MM.1S (cell line): ENCODE measurements around the gene NRXN3.

Experiments used
- DNase-seq: peaks from one replicate; pipeline ENCODE4 v3.0.0-alpha.2; 2015
- H2AFZ ChIP-seq: fragments of 300-600 bp; sonication (generic); 2 replicates; pipeline ENCODE4 v1.6.0; 2016; ENCODE audit warnings: antibody characterized with exemption, low read length
- H3F3A ChIP-seq: fragments of 300-600 bp; sonication (generic); 2 replicates; pipeline ENCODE4 v1.6.1; 2016; ENCODE audit warnings: mild to moderate bottlenecking, antibody characterized with exemption, low read length, moderate library complexity, mixed read lengths; ENCODE audit not compliant: insufficient read depth
- H3K27ac ChIP-seq: fragments of 300-600 bp; sonication (generic); 2 replicates; pipeline ENCODE4 v1.5.1; 2016; ENCODE audit warnings: mild to moderate bottlenecking, low read length
- H3K27me3 ChIP-seq: fragments of 300-600 bp; sonication (generic); replicated peaks from 2 replicates; pipeline ENCODE4 v1.6.0; 2016; ENCODE audit warnings: low read length; ENCODE audit not compliant: insufficient read depth
- H3K36me3 ChIP-seq: fragments of 300-600 bp; sonication (generic); replicated peaks from 2 replicates; pipeline ENCODE4 v1.6.1; 2016; ENCODE audit warnings: mild to moderate bottlenecking, low read length, mixed read lengths; ENCODE audit not compliant: insufficient read depth
- H3K4me1 ChIP-seq: fragments of 300-600 bp; sonication (generic); 2 replicates; pipeline ENCODE4 v1.6.1; 2016; ENCODE audit warnings: low read length, mixed read lengths
- H3K4me2 ChIP-seq: fragments of 300-600 bp; sonication (generic); 2 replicates; pipeline ENCODE4 v1.6.0; 2016; ENCODE audit warnings: low read depth, low read length
- H3K4me3 ChIP-seq: fragments of 300-600 bp; sonication (generic); 2 replicates; pipeline ENCODE4 v1.5.1; 2016; ENCODE audit warnings: low read length, mixed read lengths
- H3K79me2 ChIP-seq: fragments of 300-600 bp; sonication (generic); 2 replicates; pipeline ENCODE4 v1.6.1; 2016; ENCODE audit warnings: mixed run types, low read length, mixed read lengths
- H3K9ac ChIP-seq: fragments of 300-600 bp; sonication (generic); 2 replicates; pipeline ENCODE4 v1.6.1; 2016; ENCODE audit warnings: low read length, mixed read lengths
- H3K9me2 ChIP-seq: fragments of 300-600 bp; sonication (generic); replicated peaks from 2 replicates; pipeline ENCODE4 v1.6.1; 2016; ENCODE audit warnings: mild to moderate bottlenecking, low read length, mixed read lengths; ENCODE audit not compliant: insufficient read depth
- H3K9me3 ChIP-seq: fragments of 300-600 bp; sonication (generic); replicated peaks from 2 replicates; pipeline ENCODE4 v1.6.1; 2016; ENCODE audit warnings: mild to moderate bottlenecking, low read length, mixed read lengths; ENCODE audit not compliant: insufficient read depth
- H4K20me1 ChIP-seq: fragments of 300-600 bp; sonication (generic); 2 replicates; pipeline ENCODE4 v1.6.1; 2016; ENCODE audit warnings: mild to moderate bottlenecking, low read length, moderate library complexity, mixed read lengths; ENCODE audit not compliant: insufficient read depth
- CTCF ChIP-seq: fragments of 300-600 bp; sonication (generic); IDR thresholded peaks from 2 replicates; pipeline ENCODE4 v1.5.1; 2016; ENCODE audit warnings: antibody characterized with exemption, low read length, mixed read lengths
- EZH2 ChIP-seq: fragments of 300-600 bp; sonication (generic); optimal IDR thresholded peaks from 2 replicates; pipeline ENCODE3; 2017; ENCODE audit warnings: low read depth, mild to moderate bottlenecking, antibody characterized with exemption, low read length, mixed read lengths
- EZH2phosphoT487 ChIP-seq: fragments of 300-600 bp; sonication (generic); IDR thresholded peaks from 2 replicates; pipeline ENCODE4 v1.6.1; 2018; ENCODE audit warnings: antibody characterized with exemption, low read length

NRXN3 gene

GRCh38 chr14:79432640-79433039 lies 1262.5 kb downstream of the NRXN3 start:
- Histone ChIP-seq H3K4me3 (no peak overlapping the region), H3K9me3 (no peaks in the 10 kb centered on the region), H3K27me3 (no peaks in the 10 kb centered on the region), H3K4me1 (no peaks in the 10 kb centered on the region), H3K9me2 (no peaks in the 10 kb centered on the region), H3K36me3 (no peaks in the 10 kb centered on the region), H3K4me2 (no peak overlapping the region), H3K27ac (no peak overlapping the region), H3K79me2 (no peaks in the 10 kb centered on the region), H3F3A (no peaks in the 10 kb centered on the region), H2AFZ (no peak overlapping the region), H4K20me1 (no peaks in the 10 kb centered on the region), H3K9ac (no peak overlapping the region)
- TF ChIP-seq CTCF (no peak), EZH2phosphoT487 (no peak), EZH2 (no peak)
- DNase-seq = no peak

GRCh38 chr14:79436335-79436734 lies 1266.2 kb downstream of the NRXN3 start:
- Histone ChIP-seq H3K9ac (no peak overlapping the region), H3K9me3 (no peaks in the 10 kb centered on the region), H3K4me1 (no peaks in the 10 kb centered on the region), H3K27ac (no peak overlapping the region), H3K36me3 (no peaks in the 10 kb centered on the region), H3K27me3 (no peaks in the 10 kb centered on the region), H3F3A (no peaks in the 10 kb centered on the region), H2AFZ (no peak overlapping the region), H3K4me3 (no peak overlapping the region), H3K79me2 (no peaks in the 10 kb centered on the region), H4K20me1 (no peaks in the 10 kb centered on the region), H3K9me2 (no peaks in the 10 kb centered on the region), H3K4me2 (no peak overlapping the region)
- TF ChIP-seq CTCF (no peak), EZH2 (no peak), EZH2phosphoT487 (no peak)
- DNase-seq = no peak

- Histone ChIP-seq H3K79me2 (no peaks in the 10 kb centered on the region), H3K9me3 (no peaks in the 10 kb centered on the region), H3K4me3 (no peak overlapping the region), H4K20me1 (no peaks in the 10 kb centered on the region), H3K27ac (no peak overlapping the region), H3K36me3 (no peaks in the 10 kb centered on the region), H3K9ac (no peak overlapping the region), H3K27me3 (no peaks in the 10 kb centered on the region), H3K4me2 (no peak overlapping the region), H3F3A (no peaks in the 10 kb centered on the region), H3K9me2 (no peaks in the 10 kb centered on the region), H3K4me1 (no peaks in the 10 kb centered on the region), H2AFZ (no peak overlapping the region)
- DNase-seq = no peak
- no peak for TF ChIP-seq CTCF
- TF ChIP-seq EZH2 = no peak
- no peak for TF ChIP-seq EZH2phosphoT487
Observed at GRCh38 chr14:79437951-79438350, 1267.8 kb downstream of the NRXN3 start.
